HUES64 (cell line): ENCODE results near the gene ECSCR.
"Not testable (repeated sequence)": the region's sequence is repeated elsewhere in the genome, so short reads cannot be mapped to it uniquely, and the experiment has no call there.

Experiments used
- H3K27ac ChIP-seq: 2 replicates; pipeline ENCODE4 v1.7.0; 2013; ENCODE audit warnings: low read depth, low read length, inconsistent platforms
- H3K27me3 ChIP-seq: 2 replicates; pipeline ENCODE4 v1.6.1; 2013; ENCODE audit warnings: mild to moderate bottlenecking, low read length; ENCODE audit not compliant: insufficient read depth
- H3K36me3 ChIP-seq: 2 replicates; pipeline ENCODE4 v1.6.1; 2013; ENCODE audit warnings: mild to moderate bottlenecking, low read length; ENCODE audit not compliant: insufficient read depth
- H3K4me1 ChIP-seq: 2 replicates; pipeline ENCODE4 v1.6.1; 2013; ENCODE audit warnings: mild to moderate bottlenecking, low read length, moderate library complexity; ENCODE audit not compliant: insufficient read depth
- H3K4me3 ChIP-seq: 2 replicates; pipeline ENCODE4 v1.5.1; 2013; ENCODE audit warnings: mild to moderate bottlenecking, low read length, moderate library complexity
- H3K9ac ChIP-seq: 2 replicates; pipeline ENCODE4 v1.6.1; 2013; ENCODE audit warnings: mild to moderate bottlenecking, low read depth, low read length
- H3K9me3 ChIP-seq: 2 replicates; pipeline ENCODE4 v1.6.1; 2013; ENCODE audit warnings: low read depth, low read length; ENCODE audit not compliant: insufficient read depth
- WGBS: fragments of 150-250, 120-280 bp; methylation state at CpG from one replicate; pipeline ENCODE4 v1.1.7; 2013; ENCODE audit warnings: missing lambda C conversion rate; 5-methylcytosine and 5-hydroxymethylcytosine counted together

The ECSCR gene

GRCh38 chr5:139440416-139440815 is 22.1 kb downstream of the ECSCR start:
- H3K27me3 ChIP-seq, H3K4me1 ChIP-seq, H3K4me3 ChIP-seq, H3K9me3 ChIP-seq, H3K27ac ChIP-seq, H3K9ac ChIP-seq: not testable (repeated sequence)
- H3K36me3 ChIP-seq, result peaks cover 15% of the 10 kb centered on the region
- 98% methylated on average over 17 of the region's 17 CpGs for WGBS

GRCh38 chr5:139439013-139439903 is 23.3 kb downstream of the ECSCR start, which contains the start of gene DNAJC18:
TSS of gene DNAJC18 (minus strand) at chr5:139439525. CDS start at chr5:139439445, 80 bp downstream.
- WGBS, result 4% methylated on average over 49 of the region's 49 CpGs
- peak within 1 kb of the TSS; percentile 85 for H3K4me3 ChIP-seq
- H3K27me3 ChIP-seq, result no peaks in the 10 kb centered on the region
- H3K36me3 ChIP-seq, result peaks cover 24% of the 10 kb centered on the region
- H3K27ac ChIP-seq, result peak within 1 kb of the TSS; percentile 90; the same call in 1 of the 2 replicates
- peak within 1 kb of the TSS; percentile 86 for H3K9ac ChIP-seq
- no peaks in the 10 kb centered on the region for H3K9me3 ChIP-seq
- H3K4me1 ChIP-seq, result peaks cover 3% of the 10 kb centered on the region

GRCh38 chr5:139438707-139439012 is 23.9 kb downstream of the ECSCR start:
- 40% methylated on average over 8 of the region's 8 CpGs for WGBS
- Histone ChIP-seq H3K27ac (no peak overlapping the region), H3K36me3 (peaks cover 30% of the 10 kb centered on the region), H3K4me1 (peaks cover 3% of the 10 kb centered on the region), H3K9me3 (no peaks in the 10 kb centered on the region), H3K27me3 (no peaks in the 10 kb centered on the region), H3K4me3 (peak overlapping the region; percentile 85), H3K9ac (0 out of 2 replicates have a peak overlapping the region, but pooled peaks have one; percentile 7)

- Histone ChIP-seq H3K9me3 (no peaks in the 10 kb centered on the region), H3K9ac (no peak overlapping the region), H3K4me3 (no peak overlapping the region), H3K27me3 (no peaks in the 10 kb centered on the region), H3K36me3 (peaks cover 44% of the 10 kb centered on the region), H3K27ac (no peak overlapping the region), H3K4me1 (peaks cover 3% of the 10 kb centered on the region)
- WGBS, result 93% methylated on average over 2 of the region's 3 CpGs
Measured at GRCh38 chr5:139435676-139436075, 26.9 kb downstream of the ECSCR start.

GRCh38 chr5:139431706-139432105 is 30.8 kb downstream of the ECSCR start:
- H3K4me3 ChIP-seq, result no peak overlapping the region
- H3K4me1 ChIP-seq, result no peaks in the 10 kb centered on the region
- H3K27me3 ChIP-seq, result no peaks in the 10 kb centered on the region
- peaks cover 61% of the 10 kb centered on the region for H3K36me3 ChIP-seq
- H3K9ac ChIP-seq, result no peak overlapping the region
- WGBS, result no CpG with 5 or more reads among the region's 1 CpG
- H3K27ac ChIP-seq, result no peak overlapping the region
- no peaks in the 10 kb centered on the region for H3K9me3 ChIP-seq

- H3K36me3 ChIP-seq, result peaks cover 63% of the 10 kb centered on the region
- H3K9ac ChIP-seq, result no peak overlapping the region
- H3K9me3 ChIP-seq, result no peaks in the 10 kb centered on the region
- H3K4me3 ChIP-seq, result no peak overlapping the region
- H3K27ac ChIP-seq, result no peak overlapping the region
- H3K27me3 ChIP-seq, result no peaks in the 10 kb centered on the region
- no CpG with 5 or more reads among the region's 2 CpGs for WGBS
- H3K4me1 ChIP-seq, result no peaks in the 10 kb centered on the region
Measured at GRCh38 chr5:139430015-139430414, 32.5 kb downstream of the ECSCR start.

GRCh38 chr5:139426203-139426885 is 36.2 kb downstream of the ECSCR start:
- H3K36me3 ChIP-seq, result peaks cover 62% of the 10 kb centered on the region
- H3K27ac ChIP-seq, result no peak overlapping the region
- H3K27me3 ChIP-seq, result no peaks in the 10 kb centered on the region
- no peaks in the 10 kb centered on the region for H3K4me1 ChIP-seq
- H3K4me3 ChIP-seq, result no peak overlapping the region
- 93% methylated on average over 8 of the region's 8 CpGs for WGBS
- H3K9me3 ChIP-seq, result no peaks in the 10 kb centered on the region
- H3K9ac ChIP-seq, result no peak overlapping the region

GRCh38 chr5:139425497-139425896 is 37.0 kb downstream of the ECSCR start:
- Histone ChIP-seq H3K4me1 (no peaks in the 10 kb centered on the region; the same call in 1 of the 2 replicates), H3K36me3 (peaks cover 62% of the 10 kb centered on the region), H3K9ac (no peak overlapping the region), H3K4me3 (no peak overlapping the region), H3K27me3 (no peaks in the 10 kb centered on the region; the same call in 1 of the 2 replicates), H3K9me3 (no peaks in the 10 kb centered on the region), H3K27ac (no peak overlapping the region)
- WGBS, result 93% methylated on average over 5 of the region's 5 CpGs

- Histone ChIP-seq H3K27me3 (no peaks in the 10 kb centered on the region; the same call in 1 of the 2 replicates), H3K9ac (no peak overlapping the region), H3K27ac (no peak overlapping the region), H3K36me3 (peaks cover 73% of the 10 kb centered on the region), H3K4me3 (no peak overlapping the region), H3K9me3 (no peaks in the 10 kb centered on the region), H3K4me1 (peaks cover 11% of the 10 kb centered on the region; the same call in 1 of the 2 replicates)
- WGBS, result 44% methylated on average over 3 of the region's 5 CpGs
Measured at GRCh38 chr5:139422307-139422893, 40.1 kb downstream of the ECSCR start.

- Histone ChIP-seq H3K9me3 (no peaks in the 10 kb centered on the region), H3K36me3 (peaks cover 66% of the 10 kb centered on the region), H3K27ac (no peak overlapping the region), H3K9ac (0 out of 2 replicates have a peak overlapping the region, but pooled peaks have one; percentile 13), H3K27me3 (no peaks in the 10 kb centered on the region; the same call in 1 of the 2 replicates), H3K4me3 (no peak overlapping the region), H3K4me1 (peaks cover 11% of the 10 kb centered on the region; the same call in 1 of the 2 replicates)
- 75% methylated on average over 8 of the region's 9 CpGs for WGBS
Measured at GRCh38 chr5:139419226-139420192, 43.0 kb downstream of the ECSCR start.
